CD4-positive, alpha-beta T cell treated with Interleukin-4 for 4 hours (primary cell): ENCODE results near the gene SHC1.
A peak's percentile ranks its signal among the peaks of the same experiment; 100 is the strongest.

Experiments used
- DNase-seq: peaks from one replicate; pipeline ENCODE4 v3.0.0-alpha.2; 2020

SHC1 gene, protein sequence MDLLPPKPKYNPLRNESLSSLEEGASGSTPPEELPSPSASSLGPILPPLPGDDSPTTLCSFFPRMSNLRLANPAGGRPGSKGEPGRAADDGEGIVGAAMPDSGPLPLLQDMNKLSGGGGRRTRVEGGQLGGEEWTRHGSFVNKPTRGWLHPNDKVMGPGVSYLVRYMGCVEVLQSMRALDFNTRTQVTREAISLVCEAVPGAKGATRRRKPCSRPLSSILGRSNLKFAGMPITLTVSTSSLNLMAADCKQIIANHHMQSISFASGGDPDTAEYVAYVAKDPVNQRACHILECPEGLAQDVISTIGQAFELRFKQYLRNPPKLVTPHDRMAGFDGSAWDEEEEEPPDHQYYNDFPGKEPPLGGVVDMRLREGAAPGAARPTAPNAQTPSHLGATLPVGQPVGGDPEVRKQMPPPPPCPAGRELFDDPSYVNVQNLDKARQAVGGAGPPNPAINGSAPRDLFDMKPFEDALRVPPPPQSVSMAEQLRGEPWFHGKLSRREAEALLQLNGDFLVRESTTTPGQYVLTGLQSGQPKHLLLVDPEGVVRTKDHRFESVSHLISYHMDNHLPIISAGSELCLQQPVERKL

GRCh38 chr1:154970631-154971340, at the start of gene SHC1:
Gene SHC1 (minus strand): TSS chr1:154970747. CDS start chr1:154970526, 221 bp downstream.
- DNase-seq = no peak

DNA sequence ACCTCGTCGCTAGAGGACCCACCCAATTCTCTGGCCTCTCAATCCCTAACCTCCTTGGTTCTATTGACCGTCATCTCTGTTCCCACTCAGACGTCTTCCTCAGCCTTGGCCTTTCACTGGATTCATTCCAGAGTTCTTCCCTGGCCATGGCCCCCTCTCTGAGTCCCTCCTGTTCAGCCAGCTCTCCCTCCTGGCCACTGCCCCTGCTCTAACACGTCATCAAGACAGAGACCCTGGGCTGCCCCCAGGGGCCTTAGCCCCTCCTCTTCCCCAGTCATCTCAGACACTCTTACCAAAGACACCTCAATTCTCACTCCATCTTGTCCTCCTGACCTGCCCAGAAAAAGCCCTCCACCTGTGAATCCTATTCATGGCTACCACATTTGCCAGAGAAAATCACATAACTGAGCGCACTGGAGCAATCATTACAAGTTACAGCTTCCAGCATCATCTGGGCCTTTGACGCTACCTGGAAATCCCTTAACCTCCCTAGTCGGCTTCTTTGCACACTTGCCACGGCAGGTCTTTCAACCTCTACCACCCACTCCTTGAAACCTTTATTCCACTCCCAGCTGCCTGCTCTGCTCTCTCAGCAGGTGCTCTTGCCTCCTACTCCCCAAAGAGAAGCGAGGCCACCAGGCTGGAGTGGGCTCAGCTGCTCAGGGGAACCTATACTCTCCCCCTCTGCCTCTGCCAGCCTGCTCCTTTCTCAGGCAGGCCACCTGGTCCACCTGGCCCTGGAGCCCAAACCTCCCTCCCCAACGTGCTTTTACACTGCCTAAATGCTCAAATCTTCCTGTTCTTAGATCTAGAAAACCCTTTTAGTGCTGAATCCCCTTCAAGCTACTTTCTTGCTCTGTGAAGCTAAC, 49.1 kb upstream of the SHC1 start:
- DNase-seq = no peak

GRCh38 chr1:155018617-155019348, 48.2 kb upstream of the SHC1 start:
- DNase-seq = no peak

DNA sequence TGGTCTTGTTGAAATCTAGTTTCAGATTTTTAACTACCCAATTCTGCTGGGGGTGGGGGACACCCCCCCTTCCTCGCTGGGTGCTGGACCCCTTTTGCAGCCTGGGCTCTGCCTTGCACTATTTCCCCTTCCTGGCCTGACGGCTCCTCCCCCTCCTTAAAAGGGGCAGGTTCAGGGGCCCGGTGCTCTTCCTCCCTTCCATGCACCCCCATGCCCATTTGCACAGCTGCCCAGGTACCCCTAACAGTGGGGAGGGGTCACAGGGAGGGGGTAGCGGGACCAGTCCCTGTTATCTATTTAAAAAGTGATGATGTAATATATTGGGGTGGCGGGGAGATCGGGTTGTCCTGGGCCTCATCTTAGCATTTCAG, 47.4 kb upstream of the SHC1 start:
- no peak for DNase-seq

GRCh38 chr1:155017041-155017945, 46.7 kb upstream of the SHC1 start:
- peak; percentile 90 for DNase-seq

DNA sequence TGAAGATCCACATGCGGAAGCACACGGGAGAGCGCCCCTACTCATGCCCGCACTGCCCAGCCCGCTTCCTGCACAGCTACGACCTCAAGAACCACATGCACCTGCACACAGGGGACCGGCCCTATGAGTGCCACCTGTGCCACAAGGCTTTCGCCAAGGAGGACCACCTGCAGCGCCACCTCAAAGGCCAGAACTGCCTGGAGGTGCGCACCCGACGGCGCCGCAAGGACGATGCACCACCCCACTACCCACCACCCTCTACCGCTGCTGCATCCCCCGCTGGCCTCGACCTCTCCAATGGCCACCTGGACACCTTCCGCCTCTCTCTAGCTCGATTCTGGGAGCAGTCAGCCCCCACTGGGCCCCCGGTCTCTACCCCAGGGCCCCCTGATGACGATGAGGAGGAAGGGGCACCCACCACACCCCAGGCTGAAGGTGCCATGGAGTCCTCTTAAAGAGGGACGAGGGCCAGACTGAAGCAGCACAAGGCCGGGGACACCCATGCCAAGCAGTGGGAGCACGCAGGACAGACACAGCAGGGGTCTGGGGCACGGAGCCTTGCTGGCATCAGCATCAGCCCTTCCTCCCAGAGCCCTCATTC, 45.8 kb upstream of the SHC1 start:
- DNase-seq = no peak

DNA sequence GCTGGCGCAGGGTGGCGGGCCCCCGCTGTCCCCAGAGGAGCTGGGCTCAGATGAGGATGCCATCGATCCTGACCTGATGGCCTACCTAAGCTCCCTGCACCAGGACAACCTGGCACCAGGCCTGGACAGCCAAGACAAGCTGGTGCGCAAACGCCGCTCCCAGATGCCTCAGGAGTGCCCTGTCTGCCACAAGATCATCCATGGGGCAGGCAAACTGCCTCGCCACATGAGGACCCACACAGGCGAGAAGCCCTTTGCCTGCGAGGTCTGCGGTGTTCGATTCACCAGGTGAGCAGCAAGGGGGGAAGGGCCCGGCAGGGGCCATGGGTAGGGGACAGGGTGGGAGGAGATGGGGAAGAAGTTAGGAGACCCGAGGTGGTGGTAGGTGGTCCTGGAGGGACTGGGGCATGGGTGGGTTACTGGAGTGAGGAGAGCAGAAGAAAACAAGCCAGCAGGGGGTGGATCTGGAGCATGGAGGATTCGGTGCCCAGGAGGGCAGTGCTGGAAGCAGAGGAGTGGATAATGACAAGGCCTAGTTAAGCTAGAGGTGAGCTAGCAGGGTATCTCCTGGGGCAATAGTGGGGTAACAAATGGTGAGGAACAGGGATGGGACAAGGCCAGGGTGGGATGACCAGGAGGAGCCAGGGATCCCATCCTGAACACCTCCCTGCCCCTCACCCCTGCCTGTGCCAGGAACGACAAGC, 45.1 kb upstream of the SHC1 start:
- DNase-seq = no peak

DNA sequence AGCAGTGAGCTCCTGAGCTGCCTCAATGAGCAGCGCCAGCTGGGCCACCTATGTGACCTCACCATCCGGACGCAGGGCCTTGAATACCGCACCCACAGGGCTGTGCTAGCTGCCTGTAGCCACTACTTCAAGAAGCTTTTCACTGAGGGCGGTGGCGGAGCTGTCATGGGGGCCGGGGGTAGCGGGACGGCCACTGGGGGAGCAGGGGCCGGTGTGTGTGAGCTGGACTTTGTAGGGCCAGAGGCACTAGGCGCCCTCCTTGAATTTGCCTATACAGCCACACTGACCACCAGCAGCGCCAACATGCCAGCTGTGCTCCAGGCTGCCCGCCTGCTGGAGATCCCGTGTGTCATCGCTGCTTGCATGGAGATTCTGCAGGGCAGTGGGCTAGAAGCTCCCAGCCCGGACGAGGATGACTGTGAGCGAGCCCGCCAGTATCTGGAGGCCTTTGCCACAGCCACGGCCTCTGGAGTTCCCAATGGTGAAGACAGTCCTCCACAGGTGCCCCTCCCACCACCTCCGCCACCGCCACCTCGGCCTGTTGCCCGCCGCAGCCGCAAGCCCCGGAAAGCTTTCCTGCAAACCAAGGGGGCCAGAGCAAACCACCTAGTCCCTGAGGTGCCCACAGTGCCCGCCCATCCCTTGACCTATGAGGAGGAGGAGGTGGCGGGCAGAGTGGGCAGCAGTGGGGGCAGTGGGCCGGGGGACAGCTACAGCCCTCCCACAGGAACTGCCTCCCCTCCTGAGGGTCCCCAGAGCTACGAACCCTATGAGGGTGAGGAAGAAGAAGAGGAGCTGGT, 44.4 kb upstream of the SHC1 start:
- no peak for DNase-seq

- DNase-seq = no peak
These were observed 43.1 kb upstream of the SHC1 start for GRCh38 chr1:155013632-155014031.

DNA sequence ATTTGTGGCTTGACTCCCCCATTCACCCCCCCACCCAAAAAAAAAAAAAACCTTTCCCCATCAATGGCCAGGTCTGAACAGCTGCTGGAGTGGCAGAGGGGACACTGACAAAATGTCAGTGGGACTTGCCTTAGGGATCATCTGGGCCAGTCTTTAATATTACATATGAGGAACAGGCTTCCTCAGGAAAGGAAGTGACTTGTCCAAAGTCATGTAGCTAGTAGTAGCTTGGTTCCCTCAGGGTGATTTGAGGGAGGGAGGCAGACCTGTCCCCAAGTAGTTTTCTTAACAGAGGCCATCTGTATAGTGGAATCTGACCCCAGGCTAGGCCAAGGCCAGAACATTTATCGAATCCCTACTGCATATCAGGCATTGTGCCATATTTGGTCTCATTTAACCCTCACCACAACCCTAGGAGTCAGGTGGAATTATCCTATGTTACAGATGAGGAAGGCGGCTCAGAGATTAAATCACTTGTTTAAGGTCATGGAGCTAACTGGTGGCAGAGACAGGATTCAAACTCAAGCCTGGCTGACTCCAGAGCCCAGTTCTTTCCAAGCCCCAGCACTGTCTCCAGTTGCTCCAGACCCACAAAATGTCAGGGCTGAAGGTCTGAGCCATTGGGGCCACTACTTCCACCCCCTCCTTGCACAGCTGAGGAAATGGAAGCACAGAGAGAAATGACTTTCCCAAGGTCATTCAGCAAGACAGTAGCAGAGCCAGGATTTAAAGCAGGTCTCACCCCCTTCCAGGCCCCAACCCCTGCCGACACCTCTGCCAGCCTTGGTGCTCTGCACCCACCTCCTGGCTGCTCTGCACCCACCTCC, 42.4 kb upstream of the SHC1 start:
- DNase-seq = no peak

- no peak for DNase-seq
These were observed 41.5 kb upstream of the SHC1 start for GRCh38 chr1:155012026-155012546.

- no peak for DNase-seq
These were observed 41.0 kb upstream of the SHC1 start for GRCh38 chr1:155011437-155012025.

DNA sequence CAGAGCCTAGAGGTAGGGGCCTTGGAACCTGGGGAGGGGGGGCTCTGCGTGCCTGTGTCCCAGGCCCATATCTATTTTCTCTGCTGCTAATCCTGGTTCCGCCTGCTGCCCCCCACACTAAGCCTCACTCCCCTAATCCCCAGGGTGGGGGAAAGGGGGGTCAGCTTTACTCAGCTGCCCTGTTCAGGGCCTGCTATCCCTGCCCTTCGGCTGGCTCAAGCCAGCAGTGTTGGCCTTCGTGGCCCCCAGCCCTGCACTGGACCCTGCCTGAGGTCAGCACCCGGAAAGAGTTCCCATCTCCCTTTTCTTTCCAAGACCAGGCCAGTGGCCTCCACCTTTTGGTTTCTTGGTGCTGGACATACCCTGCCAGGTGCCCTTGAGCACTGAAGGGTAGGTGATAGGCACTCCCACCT, 40.5 kb upstream of the SHC1 start:
- DNase-seq = no peak

- DNase-seq = no peak
These were observed 39.8 kb upstream of the SHC1 start for GRCh38 chr1:155010211-155010918.

DNA sequence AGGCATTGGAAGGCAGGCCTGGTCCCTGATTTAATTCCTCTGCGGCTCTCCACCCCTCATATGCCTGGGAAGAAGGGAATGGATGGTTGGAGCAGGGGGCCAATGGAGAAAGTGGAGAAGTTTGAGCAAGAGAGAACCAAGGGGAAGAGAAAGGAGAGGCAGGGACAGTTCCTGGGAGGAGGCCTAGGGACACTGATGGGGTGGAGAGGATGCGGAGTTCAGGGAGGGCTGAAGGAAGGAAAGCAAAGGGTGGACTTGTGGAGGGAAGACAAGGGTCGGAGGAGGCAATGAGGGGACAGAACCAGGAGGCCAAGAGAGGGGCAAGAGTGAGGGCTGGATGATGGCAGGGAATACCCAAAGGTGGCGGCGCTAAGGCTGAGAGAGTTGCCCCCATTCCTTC, 39.2 kb upstream of the SHC1 start:
- DNase-seq = no peak

- DNase-seq = no peak
These were observed 38.7 kb upstream of the SHC1 start for GRCh38 chr1:155009221-155009711.
